ENCODE results near the gene PCSK4. TPM values are rescaled to one million over a fixed set of nuclear protein-coding genes. Genes with fewer than 3 reads are reported as not detected.

PCSK4 gene
- total RNA-seq, 1 donor from 2014 or later: 2.5 TPM

- no peak for TF ChIP-seq CTCF (conservative IDR thresholded peaks at IDR 0.05; ENCODE audit: low read depth, low read length)
- H3K4me3 ChIP-seq (ENCODE audit: low read depth, low read length): no peak overlapping the region
- DNase-seq (ENCODE audit: low read depth): no peak
These were observed 34.8 kb upstream of the PCSK4 start for GRCh38 chr19:1524972-1525325.

GRCh38 chr19:1524287-1524971 lies 34.3 kb upstream of the PCSK4 start:
- H3K4me3 ChIP-seq (ENCODE audit: low read depth, low read length): no peak overlapping the region
- no peak for TF ChIP-seq CTCF (conservative IDR thresholded peaks at IDR 0.05; ENCODE audit: low read depth, low read length)
- no peak for DNase-seq (ENCODE audit: low read depth)

GRCh38 chr19:1523412-1524286 lies 33.5 kb upstream of the PCSK4 start, which contains the start of gene PLK5:
PLK5 (plus strand) TSS chr19:1524077; CDS start chr19:1526997, 2,920 bp downstream.
- no peak for TF ChIP-seq CTCF (conservative IDR thresholded peaks at IDR 0.05; ENCODE audit: low read depth, low read length)

DNA sequence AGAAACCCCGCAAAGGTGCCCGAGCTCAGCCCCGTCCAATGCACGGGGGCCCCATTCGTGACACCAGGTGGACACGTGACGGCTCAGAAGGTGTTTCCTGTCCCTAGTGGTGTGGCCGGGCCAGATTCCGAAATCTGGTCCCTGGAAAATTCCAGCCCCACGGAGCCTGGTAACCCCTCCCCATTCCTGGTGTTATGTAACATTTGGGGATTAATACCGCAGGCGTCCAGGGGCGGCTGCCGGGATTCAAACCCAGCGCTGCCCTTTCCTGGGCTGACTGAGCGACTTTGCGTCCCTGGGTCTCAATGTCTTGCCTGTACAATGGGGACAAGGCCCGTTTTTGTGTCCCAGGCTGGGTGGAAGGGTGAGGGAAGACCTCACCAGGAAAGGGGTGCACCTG lies 32.7 kb upstream of the PCSK4 start:
- TF ChIP-seq CTCF (conservative IDR thresholded peaks at IDR 0.05; ENCODE audit: low read depth, low read length): no peak
- no peak for DNase-seq (ENCODE audit: low read depth)

More at GRCh38 chr19:1523412-1524286, 33.5 kb upstream of the PCSK4 start, which contains the start of gene PLK5:
- no peak for DNase-seq (ENCODE audit: low read depth)
- no peak within 1 kb of the TSS for H3K4me3 ChIP-seq (ENCODE audit: low read depth, low read length)

GRCh38 chr19:1522061-1522460 lies 31.9 kb upstream of the PCSK4 start:
- no peak for DNase-seq (ENCODE audit: low read depth)
- no peak for TF ChIP-seq CTCF (conservative IDR thresholded peaks at IDR 0.05; ENCODE audit: low read depth, low read length)
- no peak overlapping the region for H3K4me3 ChIP-seq (ENCODE audit: low read depth, low read length)

More for the DNA sequence above, 32.7 kb upstream of the PCSK4 start:
- H3K4me3 ChIP-seq (ENCODE audit: low read depth, low read length): no peak overlapping the region

DNA sequence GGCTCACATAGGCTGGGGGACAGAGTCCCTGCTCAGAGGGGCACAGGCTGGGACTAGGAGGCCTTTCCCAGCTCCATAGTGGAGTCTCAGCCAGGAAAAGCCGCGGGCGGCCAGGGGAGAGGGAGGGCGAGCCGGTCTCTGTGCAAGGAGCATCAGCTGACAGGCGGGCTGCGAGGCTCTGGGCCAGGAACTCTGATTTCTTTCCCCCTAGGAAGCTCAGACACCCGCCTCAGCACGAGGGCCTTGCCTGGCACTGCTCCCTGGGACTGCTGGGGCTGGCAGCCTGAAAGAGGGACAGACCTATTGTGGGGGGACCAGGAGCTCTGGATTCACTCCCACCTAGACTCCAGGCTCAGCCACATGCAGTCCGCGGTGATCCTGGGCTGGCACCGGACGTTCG lies 31.5 kb upstream of the PCSK4 start:
- no peak for DNase-seq (ENCODE audit: low read depth)
- no peak for TF ChIP-seq CTCF (conservative IDR thresholded peaks at IDR 0.05; ENCODE audit: low read depth, low read length)
- no peak overlapping the region for H3K4me3 ChIP-seq (ENCODE audit: low read depth, low read length)
